ENCODE results near the gene APOLD1.
"Not testable (repeated sequence)": the region's sequence is repeated elsewhere in the genome, so short reads cannot be mapped to it uniquely, and the experiment has no call there.

The APOLD1 gene

DNA sequence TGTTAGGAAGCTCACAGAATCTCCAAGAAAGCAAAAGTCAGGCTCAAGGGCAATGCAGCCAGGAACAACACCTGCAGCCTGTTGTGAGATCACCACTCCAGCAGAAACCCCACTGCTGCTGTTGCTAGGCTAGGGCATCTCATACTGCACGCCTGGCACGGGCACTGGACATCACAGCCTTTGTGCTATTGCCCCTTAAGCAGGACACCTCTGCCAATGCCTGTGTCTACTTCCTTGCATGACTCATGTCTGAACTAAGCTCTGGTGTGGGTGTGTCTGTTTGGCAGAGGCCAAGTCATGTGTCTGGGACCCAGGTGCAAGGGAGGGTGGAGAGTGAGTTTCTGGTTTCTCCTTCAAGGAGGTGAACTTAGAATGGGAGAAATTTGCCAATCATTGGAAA, 17.7 kb downstream of the APOLD1 start:
- DNase-seq: no peak
- in situ Hi-C loops (cut with MboI; ENCODE audit: low pct_unique_long_range_greater_than_20kb, low sequenced_read_pairs): no loop called here

DNA sequence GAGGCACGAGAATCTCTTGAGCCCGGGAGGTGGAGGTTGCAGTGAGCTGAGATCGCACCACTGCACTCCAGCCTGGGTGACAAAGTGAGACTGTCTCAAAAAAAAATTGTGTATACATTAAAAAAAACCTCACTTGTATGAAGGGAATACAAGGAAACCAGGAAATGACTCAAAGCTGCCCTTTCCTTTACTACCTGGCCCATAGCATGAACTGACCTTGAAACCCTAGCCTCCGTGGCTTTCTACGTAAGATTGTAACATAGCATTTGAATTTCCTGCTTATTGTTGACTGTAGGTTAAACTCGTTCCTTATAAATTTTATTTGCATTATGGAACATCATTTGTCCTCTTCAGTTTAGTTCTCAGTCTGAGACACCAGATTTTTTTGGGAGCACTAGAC, 18.6 kb downstream of the APOLD1 start:
- in situ Hi-C loops (cut with MboI; ENCODE audit: low pct_unique_long_range_greater_than_20kb, low sequenced_read_pairs): no loop called here
- DNase-seq: no peak

DNA sequence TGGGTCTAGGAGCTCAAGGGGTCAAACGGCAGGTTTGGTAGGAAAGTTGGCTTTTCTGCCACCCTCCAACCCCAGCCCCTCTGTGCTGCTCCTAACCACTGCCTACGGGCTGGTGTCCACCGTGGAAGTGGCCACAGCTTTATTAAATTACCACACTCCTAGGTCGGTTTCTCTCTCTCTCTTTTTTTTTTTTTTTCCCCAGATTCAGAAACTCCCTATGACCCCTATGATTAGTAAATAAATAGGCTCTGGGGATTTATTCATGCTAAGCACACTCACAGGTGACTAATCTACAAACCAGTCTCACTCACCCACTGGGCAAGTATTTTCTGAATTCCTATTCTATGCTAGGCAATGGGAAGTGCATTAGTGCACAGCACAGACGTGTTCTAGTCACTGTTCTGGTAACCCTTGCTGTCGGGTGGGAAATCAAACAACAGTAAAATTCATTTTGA, 19.0 kb downstream of the APOLD1 start:
- DNase-seq: no peak
- in situ Hi-C loops (cut with MboI; ENCODE audit: low pct_unique_long_range_greater_than_20kb, low sequenced_read_pairs): no loop called here

DNA sequence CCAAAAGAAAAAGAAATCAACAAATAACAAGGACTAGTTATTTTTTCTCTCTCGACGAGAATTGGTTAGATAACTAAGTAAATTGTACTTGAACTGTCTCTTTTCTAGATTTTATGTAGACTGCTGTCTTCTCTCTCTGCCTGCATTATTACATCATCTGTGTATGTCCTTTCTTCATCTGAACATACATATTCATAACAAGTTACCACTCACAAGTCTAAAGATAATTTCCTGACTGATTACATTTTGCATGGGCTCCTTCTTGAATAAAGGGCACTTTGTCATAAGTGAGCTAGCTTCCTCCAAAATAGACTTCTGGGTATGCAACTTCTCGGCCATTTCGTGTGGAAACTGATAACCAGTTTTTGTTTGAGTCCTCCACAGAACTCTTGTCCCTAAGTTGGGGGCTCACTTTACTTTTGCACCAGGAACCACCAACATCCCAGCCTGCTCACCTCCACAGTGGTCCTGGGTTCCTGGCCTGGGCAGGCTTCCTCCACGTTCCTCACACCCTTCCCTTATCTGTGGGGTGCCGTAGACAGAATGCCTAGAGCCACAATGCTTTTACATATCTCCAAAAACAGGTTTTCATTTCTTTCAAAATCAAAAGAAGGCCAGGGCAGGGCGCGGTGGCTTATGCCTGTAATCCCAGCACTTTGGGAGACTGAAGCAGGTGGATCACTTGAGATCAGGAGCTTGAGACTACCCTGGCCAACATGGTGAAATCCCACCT, 21.5 kb downstream of the APOLD1 start:
- in situ Hi-C loops (cut with MboI; ENCODE audit: low pct_unique_long_range_greater_than_20kb, low sequenced_read_pairs): no loop called here
- DNase-seq: no peak

DNA sequence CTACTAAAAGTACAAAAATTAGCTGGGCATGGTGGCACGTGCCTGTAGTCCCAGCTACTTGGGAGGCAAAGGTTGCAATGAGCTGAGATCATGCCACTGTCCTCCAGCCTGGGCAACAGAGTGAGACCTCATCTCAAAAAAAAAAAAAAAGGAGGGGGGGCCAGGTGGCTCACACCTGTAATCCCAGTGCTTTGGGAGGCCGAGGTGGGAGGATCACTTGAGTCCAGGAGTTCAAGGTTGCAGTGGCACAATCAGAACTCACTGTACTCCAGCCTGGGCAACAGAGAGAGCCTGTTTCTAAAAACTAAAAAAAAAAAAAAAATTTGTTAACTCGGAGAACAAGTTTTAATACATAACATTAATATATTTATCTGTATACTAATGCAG, 22.1 kb downstream of the APOLD1 start:
- DNase-seq; in situ Hi-C loops (cut with MboI; ENCODE audit: low pct_unique_long_range_greater_than_20kb, low sequenced_read_pairs): not testable (repeated sequence)

DNA sequence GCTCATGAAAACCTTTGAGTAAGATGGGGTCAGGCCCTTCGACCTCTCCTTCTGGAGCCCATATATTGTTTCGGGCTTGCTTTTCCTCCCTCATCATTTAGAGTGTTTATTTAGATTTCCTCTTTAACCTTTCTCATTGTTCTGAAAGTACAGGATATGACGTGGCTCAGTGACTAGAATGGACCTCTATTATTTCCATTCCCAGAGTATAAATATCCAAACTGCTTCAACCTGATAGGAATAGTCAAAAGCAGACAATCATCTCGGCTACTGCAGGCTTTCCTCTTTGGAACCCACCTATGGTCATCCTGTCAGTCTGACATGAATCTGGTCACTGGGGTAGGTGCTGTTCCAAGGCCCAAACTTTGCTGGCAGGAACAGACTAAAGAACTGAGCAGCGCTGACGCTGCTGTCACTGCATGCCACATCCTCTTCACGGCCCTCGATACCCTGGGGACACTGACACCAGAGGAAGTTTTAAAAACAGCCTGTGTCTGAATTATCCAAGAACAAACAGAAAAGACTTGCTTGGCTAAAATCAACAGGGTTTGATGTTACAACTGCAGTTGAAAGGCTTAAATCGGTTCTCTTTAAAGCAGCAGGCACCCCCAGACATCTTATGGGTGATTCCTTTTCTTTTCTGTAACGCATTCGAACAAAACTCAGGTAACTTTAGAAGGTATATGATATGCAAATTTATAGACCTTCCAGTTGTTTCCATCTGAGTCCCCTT, 22.7 kb downstream of the APOLD1 start:
- DNase-seq: no peak
- in situ Hi-C loops (cut with MboI; ENCODE audit: low pct_unique_long_range_greater_than_20kb, low sequenced_read_pairs): no loop called here

DNA sequence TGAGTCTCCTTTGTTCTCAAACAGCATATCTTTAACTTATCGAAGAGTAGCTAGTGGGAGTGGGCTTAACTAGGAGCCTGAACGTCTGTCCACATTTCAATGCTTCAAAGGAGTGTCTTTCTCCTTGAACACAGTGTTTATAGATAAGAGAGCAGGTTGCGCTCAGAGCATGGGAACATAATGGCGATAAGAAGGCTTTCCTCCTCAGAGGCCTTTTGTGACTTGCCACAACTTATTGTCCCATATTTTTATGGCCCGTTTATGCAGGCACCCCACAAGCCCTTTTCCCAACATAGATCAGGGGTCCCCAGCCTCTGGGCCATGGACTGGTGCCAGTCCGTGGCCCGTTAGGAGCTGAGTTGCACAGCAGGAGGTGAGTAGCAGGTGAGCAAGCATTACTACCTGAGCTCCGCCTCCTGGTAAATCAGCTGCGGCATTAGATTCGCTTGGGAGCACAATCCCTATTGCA, 25.1 kb downstream of the APOLD1 start:
- DNase-seq: no peak
- in situ Hi-C loops (cut with MboI; ENCODE audit: low pct_unique_long_range_greater_than_20kb, low sequenced_read_pairs): no loop called here

DNA sequence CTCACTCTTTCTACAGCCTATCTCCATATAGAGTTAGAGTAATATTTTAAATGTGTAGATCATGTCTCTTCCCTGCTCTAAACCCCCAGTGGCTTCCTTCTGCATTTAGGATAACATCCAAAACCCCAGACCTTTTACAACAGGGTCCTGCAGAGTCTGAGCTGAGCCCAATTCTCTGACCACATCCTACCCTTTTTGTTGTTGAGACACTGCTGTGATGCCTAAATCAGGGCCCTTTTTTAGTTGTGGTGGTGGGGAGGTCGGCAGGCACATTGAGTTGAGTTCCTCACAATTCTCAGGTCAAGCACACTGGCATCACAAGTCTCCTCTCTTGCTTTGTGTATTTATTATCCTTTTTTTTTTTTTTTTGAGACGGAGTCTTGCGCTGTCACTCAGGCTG, 25.9 kb downstream of the APOLD1 start:
- DNase-seq: no peak
- in situ Hi-C loops (cut with MboI; ENCODE audit: low pct_unique_long_range_greater_than_20kb, low sequenced_read_pairs): no loop called here

DNA sequence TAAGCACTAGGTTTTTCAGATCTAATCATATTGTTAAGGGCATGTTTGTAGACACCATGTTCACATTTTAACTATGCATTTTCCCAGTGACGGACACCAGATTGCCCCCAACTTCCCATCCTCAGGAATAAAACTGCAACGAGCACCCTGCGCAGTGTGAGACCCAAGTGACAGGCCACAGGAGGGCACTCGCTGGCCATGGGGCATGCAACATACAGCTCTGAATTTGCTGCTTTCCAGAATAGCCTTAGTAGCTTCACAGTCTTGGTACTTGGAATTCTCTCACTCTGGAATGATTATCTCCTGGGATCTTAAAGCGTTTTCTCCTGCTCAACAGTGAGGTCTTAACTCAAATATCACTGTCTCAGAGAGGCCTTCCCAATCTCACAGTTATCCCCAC, 26.7 kb downstream of the APOLD1 start:
- DNase-seq: no peak
- in situ Hi-C loops (cut with MboI; ENCODE audit: low pct_unique_long_range_greater_than_20kb, low sequenced_read_pairs): no loop called here

DNA sequence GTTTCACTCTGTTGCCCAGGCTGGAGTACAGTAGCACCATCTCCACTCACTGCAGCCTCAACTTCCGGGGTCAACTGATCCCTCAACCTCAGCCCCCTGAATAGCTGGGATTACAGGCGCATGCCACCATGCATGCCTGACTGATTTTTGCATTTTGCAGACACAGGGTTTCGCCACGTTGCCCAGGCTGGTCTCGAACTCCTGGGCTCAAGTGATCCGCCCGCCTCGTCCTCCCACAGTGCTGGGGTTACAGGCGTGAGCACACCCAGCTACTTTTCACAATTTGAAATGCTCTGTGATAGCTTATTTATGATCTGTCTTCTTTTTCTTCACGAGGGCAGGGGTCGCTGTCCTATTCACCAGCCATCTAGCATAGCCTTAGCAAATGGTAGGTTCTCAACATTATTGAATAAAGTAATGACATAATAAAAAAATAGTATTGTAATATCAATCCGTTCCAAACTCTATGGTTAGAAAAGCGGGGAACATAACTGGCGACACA, 27.2 kb downstream of the APOLD1 start:
- DNase-seq: no peak
- in situ Hi-C loops (cut with MboI; ENCODE audit: low pct_unique_long_range_greater_than_20kb, low sequenced_read_pairs): no loop called here

DNA sequence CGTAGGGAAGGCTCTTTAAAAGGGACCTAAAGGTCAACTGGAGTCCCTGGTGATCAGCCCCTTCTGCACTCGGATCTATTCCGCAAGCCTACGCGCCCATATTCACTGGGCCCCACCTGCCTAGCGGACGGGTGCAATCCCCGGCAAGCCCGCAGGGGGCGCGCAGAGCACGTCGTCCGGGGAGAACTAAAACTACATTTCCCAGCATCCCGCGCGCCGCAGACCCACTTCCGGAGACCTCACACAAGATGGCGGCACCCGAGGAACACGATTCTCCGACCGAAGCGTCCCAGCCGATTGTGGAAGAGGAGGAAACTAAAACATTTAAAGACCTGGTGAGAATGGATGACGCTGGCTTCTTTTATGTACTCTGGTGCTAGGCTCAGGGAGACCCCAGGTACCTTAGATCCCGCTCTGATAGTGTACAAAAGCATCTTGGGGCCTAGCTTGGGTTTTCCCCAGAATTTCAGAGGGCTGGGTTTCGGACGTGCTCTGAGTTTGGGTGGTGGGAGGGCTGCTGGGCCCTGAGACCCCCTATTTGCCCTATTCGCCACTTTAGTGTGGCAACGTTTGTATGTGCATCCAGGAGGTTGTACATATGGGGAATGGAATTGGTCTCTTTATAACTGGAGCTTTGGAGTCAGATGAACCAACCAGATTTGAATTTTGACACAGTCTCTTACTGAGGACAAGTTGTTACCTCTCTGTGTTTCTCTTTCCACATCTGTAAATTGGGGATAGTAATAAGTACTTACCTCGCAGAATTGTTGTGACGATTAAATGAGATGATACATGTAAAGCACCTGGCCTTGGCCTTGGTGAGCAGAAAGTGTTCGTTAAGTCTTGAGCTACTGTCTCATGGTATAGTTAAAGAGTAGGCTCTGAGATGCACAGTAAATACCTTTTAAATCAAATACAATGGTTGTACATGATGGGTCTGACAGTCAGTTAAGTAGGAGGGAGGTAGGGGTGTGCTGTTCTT, 28.0 kb downstream of the APOLD1 start, which contains the start of gene DDX47:
DDX47 (plus strand) TSS at position 227 of the 982 bp plus-strand sequence; CDS start at position 249, 22 bp downstream.
- in situ Hi-C loops (cut with MboI; ENCODE audit: low pct_unique_long_range_greater_than_20kb, low sequenced_read_pairs): no loop called here
- DNase-seq: peak; percentile 95

DNA sequence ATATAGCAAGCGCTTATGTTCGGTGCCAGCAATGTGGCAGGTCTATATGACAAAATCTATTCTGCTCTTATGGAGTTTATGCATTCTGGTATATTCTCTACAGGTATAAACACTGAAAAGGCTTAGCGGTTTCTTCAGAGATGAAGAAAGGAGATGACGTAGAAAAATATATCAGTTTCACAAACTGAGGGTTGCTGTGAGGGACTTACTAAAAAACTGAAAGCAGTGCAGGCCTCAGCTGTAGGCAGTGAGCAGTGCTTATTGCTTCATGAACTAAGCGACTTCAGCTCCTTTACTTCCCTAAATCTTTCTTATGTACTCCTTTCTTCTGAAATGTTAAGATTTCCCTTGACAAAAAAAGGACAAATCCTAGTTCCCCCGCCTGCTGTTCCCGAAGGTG, 32.2 kb downstream of the APOLD1 start:
- in situ Hi-C loops (cut with MboI; ENCODE audit: low pct_unique_long_range_greater_than_20kb, low sequenced_read_pairs): no loop called here
- DNase-seq: no peak

DNA sequence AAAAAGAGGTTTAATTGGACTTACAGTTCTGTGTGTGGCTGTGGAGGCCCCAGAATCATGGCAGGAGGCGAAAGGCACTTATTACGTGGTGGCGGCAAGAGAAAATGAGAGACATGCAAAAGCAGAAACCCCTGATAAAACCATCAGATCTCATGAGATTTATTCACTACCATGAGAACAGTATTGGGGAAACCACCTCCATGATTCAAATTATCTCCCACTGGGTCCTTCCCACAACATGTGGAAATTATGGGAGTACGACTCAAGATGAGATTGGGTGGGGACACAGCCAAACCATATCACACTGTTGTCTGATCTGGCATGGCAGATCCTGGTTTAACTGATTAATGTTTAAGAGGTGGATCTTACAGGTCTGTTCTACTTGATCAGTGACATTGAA, 33.2 kb downstream of the APOLD1 start:
- in situ Hi-C loops (cut with MboI; ENCODE audit: low pct_unique_long_range_greater_than_20kb, low sequenced_read_pairs): no loop called here
- no peak for DNase-seq

DNA sequence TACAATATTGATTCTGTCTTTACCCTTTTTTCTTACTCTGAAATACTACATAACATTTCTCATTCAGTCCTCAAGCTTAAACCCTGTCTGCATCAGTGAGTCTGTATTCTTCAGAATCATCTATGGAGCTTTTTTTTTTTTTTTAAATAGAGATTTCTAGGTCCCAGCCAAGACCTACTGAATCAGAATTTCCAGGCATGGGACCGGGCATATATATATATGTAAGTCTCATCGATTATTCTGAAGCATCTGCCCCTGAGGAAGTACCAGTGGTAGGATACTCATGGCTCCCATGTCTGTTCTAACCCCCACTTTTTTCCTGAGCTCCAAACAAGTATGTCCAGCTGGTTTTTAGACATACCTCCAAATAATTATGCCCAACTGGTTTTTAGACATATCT, 33.8 kb downstream of the APOLD1 start:
- in situ Hi-C loops (cut with MboI; ENCODE audit: low pct_unique_long_range_greater_than_20kb, low sequenced_read_pairs): no loop called here
- no peak for DNase-seq

DNA sequence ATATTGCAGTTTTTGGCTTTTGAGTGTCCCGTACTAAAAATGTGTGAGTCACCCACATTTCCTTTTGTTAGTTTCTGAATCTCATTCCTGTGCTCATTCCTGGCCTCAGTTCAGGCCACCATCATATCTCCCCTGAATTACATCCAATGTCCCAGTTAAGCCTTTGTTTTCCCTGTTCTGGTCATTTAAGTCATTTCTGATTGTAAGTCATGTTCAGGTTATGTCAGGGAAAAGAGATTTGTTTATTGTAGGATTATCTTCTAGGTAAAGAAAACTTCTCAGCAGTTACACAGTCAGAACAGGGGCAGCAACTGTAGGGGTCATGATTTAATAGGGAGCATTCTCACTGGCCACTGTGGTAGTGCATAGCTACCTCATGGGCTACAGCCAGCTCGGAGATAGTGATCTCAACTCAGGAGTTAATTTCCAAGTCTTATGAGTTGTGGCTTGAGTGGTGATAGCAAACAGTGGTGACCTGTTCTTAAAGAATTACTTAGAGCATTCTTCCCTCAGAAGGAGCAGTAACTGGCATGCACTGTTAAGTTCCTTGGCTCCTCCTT, 34.4 kb downstream of the APOLD1 start:
- no peak for DNase-seq
- in situ Hi-C loops (cut with MboI; ENCODE audit: low pct_unique_long_range_greater_than_20kb, low sequenced_read_pairs): no loop called here

DNA sequence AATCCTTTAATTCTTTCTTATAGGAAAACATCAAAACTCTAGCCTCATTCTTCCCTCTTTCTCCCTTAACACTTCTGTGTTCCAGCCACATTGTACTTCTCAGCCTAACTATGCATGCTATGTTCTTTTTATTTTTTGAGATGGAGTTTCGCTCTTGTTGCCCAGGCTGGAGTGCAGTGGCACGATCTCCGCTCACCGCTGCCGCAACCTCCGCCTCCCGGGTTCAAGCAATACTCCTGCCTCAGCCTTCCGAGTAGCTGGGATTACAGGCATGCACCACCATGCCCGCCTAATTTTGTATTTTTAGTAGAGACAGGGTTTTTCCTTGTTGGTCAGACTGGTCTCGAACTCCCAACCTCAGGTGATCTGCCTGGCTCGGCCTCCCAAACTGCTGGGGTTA, 34.9 kb downstream of the APOLD1 start:
- DNase-seq; in situ Hi-C loops (cut with MboI; ENCODE audit: low pct_unique_long_range_greater_than_20kb, low sequenced_read_pairs): not testable (repeated sequence)

DNA sequence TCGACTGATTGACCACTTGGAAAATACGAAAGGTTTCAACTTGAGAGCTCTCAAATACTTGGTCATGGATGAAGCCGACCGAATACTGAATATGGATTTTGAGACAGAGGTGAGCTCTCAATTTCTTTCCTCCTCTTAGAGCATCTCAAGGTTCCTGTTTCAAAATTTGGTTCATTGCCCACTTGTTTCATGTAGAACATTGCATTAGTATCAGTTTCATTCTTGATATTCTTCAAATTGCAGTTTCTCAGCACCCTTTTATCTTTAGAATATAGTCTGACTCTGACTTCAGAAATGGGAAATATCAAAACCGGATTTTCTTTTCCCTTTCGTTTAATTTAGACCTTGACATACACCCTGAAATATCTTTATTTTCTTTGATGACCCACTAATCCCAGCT, 36.5 kb downstream of the APOLD1 start:
- in situ Hi-C loops (cut with MboI; ENCODE audit: low pct_unique_long_range_greater_than_20kb, low sequenced_read_pairs): no loop called here

DNA sequence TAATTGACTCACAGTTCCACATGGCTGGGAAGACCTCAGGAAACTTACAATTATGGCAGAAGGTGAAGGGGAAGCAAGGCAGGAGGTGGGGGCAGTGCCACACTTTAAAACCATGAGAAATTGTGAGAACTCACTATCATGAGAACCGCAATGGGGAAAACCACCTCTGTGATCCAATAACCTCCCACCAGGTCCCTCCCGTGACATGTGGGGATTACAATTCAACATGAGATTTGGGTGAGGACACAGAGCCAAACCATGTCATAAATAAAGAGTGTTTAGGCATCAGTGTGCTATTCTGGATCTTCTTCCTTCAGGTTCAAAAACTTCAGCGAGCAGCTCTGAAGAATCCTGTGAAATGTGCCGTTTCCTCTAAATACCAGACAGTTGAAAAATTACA, 37.4 kb downstream of the APOLD1 start:
- no peak for DNase-seq
- in situ Hi-C loops (cut with MboI; ENCODE audit: low pct_unique_long_range_greater_than_20kb, low sequenced_read_pairs): no loop called here

More for the DNA sequence above, 36.5 kb downstream of the APOLD1 start:
- DNase-seq: no peak

DNA sequence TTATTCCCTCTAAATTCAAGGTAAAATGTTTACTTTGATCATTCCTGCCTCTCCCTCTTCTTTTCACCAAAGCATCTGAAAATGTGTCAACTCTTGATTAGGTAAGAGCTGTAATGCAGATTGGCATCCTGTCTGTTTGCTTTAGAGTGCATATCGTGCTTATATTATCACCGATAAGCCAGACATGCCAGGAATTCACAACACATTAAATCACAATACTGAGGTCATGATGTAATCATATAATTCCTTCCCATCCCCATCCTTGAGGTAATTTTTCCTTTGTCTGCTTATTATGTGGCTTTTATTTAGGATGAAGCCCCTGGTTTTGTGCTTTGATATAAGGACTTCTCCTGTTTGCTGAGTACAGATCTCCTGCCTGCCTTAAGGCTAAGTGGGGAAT, 37.8 kb downstream of the APOLD1 start:
- DNase-seq: no peak
- in situ Hi-C loops (cut with MboI; ENCODE audit: low pct_unique_long_range_greater_than_20kb, low sequenced_read_pairs): no loop called here

Data from KBM-7 (cell line).